Skin of body (tissue), 2 donors: Measurements from ENCODE around the gene GLI1. TPM values are rescaled to one million over a fixed set of nuclear protein-coding genes. Genes with fewer than 3 reads are reported as not detected.
"Not testable (repeated sequence)": the region's sequence is repeated elsewhere in the genome, so short reads cannot be mapped to it uniquely, and the experiment has no call there.

Experiments used
- DNase-seq: peaks from one replicate; lab custom pipeline; 2025; lab: John Stamatoyannopoulos, UW
- total RNA-seq: library from RNA; depleted of rRNA; stranded (reverse); fragments of >200 nt; gene quantifications from one replicate; pipeline ENCODE4 v1.2.3, GENCODE V29; 2014

GLI1 gene
- total RNA-seq, 1 donor from 2014 or later: 7.2 TPM

GRCh38 chr12:57475271-57476161 lies 15.9 kb downstream of the GLI1 start:
- no peak for DNase-seq

DNA sequence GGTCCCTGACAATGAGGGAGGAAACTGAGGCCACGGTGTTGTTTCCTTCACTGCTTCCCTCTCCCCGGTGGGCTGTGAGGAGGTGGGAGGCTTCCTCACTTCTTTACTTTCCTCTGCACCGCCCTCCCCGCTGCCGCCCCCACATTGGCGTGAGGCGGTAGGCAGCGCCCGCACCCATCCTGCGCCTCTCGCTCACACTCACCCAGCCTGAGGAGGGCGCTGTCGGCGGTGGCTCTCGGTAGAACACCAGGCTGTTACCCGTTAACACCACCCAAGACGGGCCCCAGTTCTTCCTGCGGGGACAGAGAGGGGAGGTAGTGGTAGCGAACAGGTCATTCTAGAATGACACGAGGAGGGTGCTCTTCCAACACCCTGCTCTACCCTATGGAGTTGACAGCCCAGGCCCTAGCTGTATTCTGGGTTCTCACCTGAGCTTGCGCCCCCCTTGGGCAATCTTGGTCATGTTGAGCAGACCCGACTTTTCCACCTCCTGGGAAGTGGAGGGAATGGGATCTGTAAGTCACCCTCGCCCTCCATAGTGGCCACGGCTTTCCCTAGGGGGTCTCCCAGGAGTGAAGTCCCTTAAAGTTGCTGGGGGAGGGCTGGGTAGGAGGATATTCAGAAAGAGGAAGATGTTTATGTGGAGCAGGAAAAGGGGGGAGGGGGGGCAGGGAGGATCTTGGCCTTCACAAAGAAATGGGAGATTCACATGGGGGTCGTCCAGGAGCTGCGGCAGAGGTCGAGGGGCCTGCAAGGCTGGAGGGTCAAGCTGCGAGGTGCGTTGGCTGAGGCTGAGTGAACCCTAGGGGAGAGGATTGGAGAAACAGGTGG lies 16.8 kb downstream of the GLI1 start:
- no peak for DNase-seq

- no peak for DNase-seq
Observed at GRCh38 chr12:57476993-57477709, 17.6 kb downstream of the GLI1 start.

DNA sequence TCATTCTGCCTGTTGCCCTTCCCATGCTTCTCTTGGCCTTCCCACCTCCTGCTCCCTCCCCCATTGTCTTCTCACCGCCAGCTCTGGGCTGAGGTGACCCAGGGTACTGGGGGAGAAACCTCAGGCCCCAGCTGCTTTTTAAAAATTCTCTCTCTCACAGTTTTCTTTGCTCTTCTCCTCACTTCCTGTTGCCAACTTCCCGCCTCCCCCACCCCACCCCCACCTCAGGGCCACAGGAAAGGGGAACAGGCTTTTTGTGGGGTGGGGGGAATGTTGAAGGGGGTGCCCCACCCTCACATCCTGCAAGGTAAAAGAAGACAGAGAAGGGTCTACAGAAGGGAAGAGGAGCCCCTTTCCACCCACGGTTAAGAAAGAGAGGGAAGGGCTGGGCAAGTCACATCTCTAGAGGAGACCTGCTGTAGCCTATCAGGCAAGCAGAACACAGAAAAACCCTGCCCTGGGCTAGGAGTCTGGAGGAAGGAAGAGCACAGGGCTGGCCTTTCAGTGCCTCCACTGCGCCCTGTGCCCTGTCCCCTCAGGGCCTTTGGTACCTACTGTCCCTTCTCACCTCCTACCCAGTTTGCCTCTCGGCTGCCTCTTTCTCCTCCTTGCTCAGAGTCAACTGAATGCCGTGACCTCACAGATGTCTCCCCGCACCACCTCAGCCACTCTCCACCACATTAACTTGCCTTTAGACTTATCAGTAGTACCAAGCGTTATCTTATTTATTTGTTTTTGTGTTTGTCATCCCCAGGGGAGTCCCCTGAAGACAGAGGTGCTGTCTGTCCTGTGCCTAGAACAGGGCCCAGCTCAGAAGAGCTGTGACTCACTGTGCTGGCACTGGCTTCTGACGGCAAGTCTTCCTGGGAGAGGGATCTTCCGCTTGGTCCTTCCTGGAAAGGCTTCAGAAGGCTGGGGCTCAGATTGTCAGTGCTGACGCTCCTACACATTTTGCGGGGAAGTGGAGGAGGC lies 18.4 kb downstream of the GLI1 start:
- DNase-seq: no peak

GRCh38 chr12:57479043-57479375 lies 19.4 kb downstream of the GLI1 start:
- DNase-seq: no peak

- DNase-seq: no peak
Observed at GRCh38 chr12:57479376-57480115, 20.0 kb downstream of the GLI1 start, which contains the start of gene ARHGAP9. Gene ARHGAP9, minus strand, starts transcription at chr12:57479866. Its CDS starts 460 bp downstream, at chr12:57479406.

DNA sequence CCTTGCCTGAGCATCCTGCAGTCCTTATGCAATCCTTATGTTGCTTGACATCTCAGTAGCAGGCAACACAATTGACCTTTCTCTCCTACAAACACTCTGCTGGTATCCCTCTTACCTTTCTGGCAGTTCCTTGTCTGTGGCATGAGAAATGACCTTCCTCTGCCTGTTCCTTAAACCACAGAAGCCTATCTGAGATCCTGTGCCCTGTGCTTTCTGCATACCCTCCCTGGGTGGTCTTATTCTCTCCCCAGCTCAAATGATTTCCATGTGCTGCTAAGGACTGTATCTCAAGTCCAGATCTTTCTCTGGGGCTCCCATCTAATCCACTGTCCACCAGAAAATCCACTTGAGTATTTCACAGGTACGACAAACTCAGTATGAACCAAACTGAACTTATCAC lies 22.1 kb downstream of the GLI1 start:
- DNase-seq: no peak

GRCh38 chr12:57483466-57483865 lies 23.9 kb downstream of the GLI1 start:
- no peak for DNase-seq

DNA sequence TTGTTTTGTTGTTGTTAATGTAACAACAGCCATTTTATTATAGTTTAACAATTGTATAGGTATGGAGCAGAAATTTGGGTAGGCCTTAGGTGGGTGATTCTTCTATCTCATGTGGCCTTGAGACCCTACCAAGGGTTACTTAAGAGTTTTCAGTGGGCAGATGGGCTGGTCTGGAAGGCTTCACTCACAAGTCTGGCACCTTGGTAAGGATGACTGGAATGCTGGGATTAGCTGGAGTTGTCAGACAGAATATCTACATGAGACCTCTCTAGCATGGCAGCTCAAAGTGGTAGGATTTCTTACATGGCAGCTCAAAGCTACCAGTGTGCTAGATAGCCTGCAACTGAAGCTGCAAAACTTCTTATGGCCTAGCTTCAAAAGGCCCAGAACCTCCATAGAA lies 26.1 kb downstream of the GLI1 start:
- no peak for DNase-seq

- no peak for DNase-seq
Observed at GRCh38 chr12:57487055-57487596, 27.5 kb downstream of the GLI1 start.

- DNase-seq: peak; percentile 96
Observed at GRCh38 chr12:57487597-57488401, 28.2 kb downstream of the GLI1 start, which contains the start of gene MARS1. Gene MARS1, plus strand, starts transcription at chr12:57488068. Its CDS starts 23 bp downstream, at chr12:57488091.

DNA sequence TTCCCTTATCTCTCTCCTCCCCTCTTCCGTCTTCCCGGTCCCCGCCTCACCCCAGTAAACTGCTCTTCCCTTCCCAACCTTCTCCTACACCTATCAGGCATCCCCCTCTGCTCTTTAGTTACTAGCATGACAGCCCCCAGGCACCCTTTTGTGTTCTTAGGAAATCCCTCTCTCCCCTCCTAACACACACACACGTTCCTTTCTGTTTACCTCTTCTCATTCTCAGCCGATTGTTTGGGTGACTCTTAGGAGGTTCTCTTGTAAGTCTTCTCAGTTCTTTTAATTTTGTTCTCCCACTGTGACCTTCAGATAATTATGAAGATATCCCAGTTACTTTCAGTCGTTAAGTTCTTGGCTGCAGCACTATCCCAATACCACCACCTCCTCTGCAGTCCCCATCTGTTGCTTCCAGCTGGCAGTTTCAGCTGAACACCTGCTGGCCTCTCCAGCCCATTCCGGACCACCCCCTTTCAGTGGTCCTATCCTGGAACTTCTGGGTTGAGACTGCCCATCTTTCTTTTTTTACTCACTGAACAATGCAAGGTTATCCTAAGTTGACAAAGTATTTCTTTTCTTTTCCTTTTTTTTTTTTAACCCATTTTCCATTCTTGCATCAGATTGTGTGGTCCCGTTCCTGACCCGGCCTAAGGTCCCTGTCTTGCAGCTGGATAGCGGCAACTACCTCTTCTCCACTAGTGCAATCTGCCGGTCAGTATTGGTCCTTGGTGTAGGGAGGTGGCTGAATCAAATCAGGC lies 29.0 kb downstream of the GLI1 start:
- no peak for DNase-seq

DNA sequence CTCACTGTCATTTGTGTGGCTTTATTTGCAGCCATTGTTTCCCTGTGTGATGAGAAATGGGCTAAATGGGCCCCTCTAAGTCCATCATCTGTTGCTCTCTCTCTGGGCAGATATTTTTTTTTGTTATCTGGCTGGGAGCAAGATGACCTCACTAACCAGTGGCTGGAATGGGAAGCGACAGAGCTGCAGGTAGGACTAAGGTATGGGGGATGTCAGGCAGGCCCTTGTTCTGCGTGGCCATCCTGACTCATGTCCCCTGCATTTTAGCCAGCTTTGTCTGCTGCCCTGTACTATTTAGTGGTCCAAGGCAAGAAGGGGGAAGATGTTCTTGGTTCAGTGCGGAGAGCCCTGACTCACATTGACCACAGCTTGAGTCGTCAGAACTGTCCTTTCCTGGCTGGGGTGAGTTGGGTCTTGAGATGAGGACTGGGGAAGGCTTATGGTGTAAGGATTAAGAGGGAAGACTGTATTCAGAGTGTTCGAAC lies 29.6 kb downstream of the GLI1 start:
- no peak for DNase-seq

GRCh38 chr12:57490126-57490525 lies 30.5 kb downstream of the GLI1 start:
- DNase-seq: no peak

DNA sequence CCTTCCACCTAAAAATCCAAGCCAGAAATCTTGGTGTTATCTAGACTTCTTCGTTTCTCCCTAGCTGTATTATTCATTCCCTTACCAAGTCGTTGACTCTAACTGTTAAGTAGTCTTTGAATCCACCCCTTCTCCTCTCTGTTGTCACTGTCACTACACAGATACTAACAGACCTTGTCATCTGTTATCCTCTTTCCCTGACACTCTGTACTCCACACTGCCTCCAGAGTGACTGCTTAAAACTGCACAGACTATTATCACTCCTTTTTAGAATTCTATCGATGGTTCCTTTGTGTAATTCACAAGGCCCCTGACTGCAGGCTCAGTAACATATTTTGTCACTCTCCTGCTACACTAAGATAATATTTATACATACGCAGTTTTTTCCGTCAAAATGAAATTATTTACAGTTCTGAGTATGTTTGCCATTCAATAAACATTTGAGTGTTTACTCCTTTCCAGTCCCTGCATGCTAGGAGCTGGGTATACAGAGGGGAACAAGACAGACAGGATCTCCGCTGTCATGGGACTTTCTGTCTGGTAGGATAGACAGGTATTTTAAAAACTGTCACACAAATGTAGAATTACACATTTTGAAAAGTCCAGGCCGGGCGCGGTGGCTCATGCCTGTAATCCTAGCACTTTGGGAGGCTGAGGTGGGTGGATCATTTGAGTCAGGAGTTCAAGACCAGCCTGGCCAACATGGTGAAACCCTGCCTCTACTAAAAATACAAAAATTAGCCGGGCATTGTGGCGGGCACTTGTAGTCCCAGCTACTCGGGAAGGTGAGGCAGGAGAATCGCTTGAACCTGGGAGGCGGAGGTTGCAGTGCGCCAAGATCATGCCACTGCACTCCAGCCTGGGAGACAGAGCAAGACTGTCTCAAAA lies 32.1 kb downstream of the GLI1 start:
- no peak for DNase-seq

- not testable (repeated sequence) for DNase-seq
Observed at GRCh38 chr12:57495051-57495701, 35.6 kb downstream of the GLI1 start.
